ENCODE results near the gene TMEM120B. TPM values are rescaled to one million over a fixed set of nuclear protein-coding genes. Genes with fewer than 3 reads are reported as not detected.

TMEM120B gene
- total and polyA plus RNA-seq, 2 of the 4 experiments (the other 2 are of a cell fraction) = 10.6 to 18.4 TPM

DNA sequence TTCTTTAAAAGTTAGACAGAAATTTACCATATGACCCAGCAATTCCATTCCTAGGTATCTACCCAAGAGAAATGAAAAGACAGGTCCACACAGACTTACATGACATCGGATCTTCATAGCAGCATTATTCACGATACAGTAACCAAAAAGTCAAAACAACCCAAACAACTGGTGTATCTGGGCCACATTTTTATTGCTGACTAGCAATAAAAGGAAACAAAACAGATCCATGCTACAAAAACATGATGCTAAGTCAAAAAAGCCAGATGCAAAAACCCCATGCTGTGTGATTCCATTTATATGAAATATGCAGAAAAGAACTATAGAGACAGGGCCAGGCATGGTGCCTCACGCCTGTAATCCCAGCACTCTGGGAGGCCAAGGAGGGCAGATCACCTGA is 12.9 kb downstream of the TMEM120B start:
- H3K79me1 ChIP-seq (ENCODE audit: low read depth in 1 of 2, low read length in 2 of 2) = peaks cover 27 to 52% of the 10 kb centered on the region in 2 experiments
- no peak overlapping the region for H2AK5ac ChIP-seq (ENCODE audit: low read depth, low read length)
- dilution Hi-C loops (cut with HindIII; ENCODE audit: low sequenced_read_pairs, unreplicated experiment) (no loop called here), in situ Hi-C loops (cut with MboI; ENCODE audit: low sequenced_read_pairs) (no loop called here), intact Hi-C loops (cut with micrococcal nuclease) (no loop called here)
- H3K4me1 ChIP-seq (ENCODE audit: control insufficient read depth, insufficient read depth, low read length) = peaks cover 6% of the 10 kb centered on the region; the same call in 1 of the 2 replicates
- H3K36me3 ChIP-seq (ENCODE audit: control insufficient read depth, insufficient read depth, low read length) = peaks cover 5% of the 10 kb centered on the region
- H4K91ac ChIP-seq (ENCODE audit: insufficient read depth, low read depth, low read length) = no peak overlapping the region
- no CpG with 5 or more reads among the region's 3 CpGs for WGBS, 2 experiments (ENCODE audit: extremely low coverage in 2 of 2, insufficient read length in 1 of 2)
- H3K27ac ChIP-seq (ENCODE audit: insufficient read depth, low read length) = no peak overlapping the region
- H3K18ac ChIP-seq (ENCODE audit: low read depth, low read length) = no peak overlapping the region
- H3K4ac ChIP-seq (ENCODE audit: low read depth, low read length) = no peak overlapping the region
- H2BK120ac ChIP-seq (ENCODE audit: low read depth, low read length) = no peak overlapping the region
- no peaks in the 10 kb centered on the region for H3K27me3 ChIP-seq (ENCODE audit: control insufficient read depth, insufficient read depth, low read length)
- H2AK9ac ChIP-seq (replicated peaks; ENCODE audit: low read depth, low read length, poor library complexity) = no peak overlapping the region
- no peak overlapping the region for H4K8ac ChIP-seq (ENCODE audit: low read depth in 2 of 2, low read length in 2 of 2)
- TF ChIP-seq MAFK (IDR thresholded peaks at IDR 0.05; ENCODE audit: low read depth, low read length) = peak; percentile 70
- TF ChIP-seq NFE2L2 (IDR thresholded peaks at IDR 0.05; ENCODE audit: low read depth, low read length) = no peak
- TF ChIP-seq RAD21 (IDR thresholded peaks at IDR 0.05; ENCODE audit: low read length) = no peak
- TF ChIP-seq, protein P1, sequence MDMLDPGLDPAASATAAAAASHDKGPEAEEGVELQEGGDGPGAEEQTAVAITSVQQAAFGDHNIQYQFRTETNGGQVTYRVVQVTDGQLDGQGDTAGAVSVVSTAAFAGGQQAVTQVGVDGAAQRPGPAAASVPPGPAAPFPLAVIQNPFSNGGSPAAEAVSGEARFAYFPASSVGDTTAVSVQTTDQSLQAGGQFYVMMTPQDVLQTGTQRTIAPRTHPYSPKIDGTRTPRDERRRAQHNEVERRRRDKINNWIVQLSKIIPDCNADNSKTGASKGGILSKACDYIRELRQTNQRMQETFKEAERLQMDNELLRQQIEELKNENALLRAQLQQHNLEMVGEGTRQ (IDR thresholded peaks at IDR 0.05; ENCODE audit: low read depth, low read length) = no peak
- no peak for TF ChIP-seq BHLHE40 (IDR thresholded peaks at IDR 0.05; ENCODE audit: low read depth, low read length)
- TF ChIP-seq CEBPB (IDR thresholded peaks at IDR 0.05; ENCODE audit: low read depth, low read length) = no peak
- TF ChIP-seq POLR2A (IDR thresholded peaks at IDR 0.05; ENCODE audit: low read depth, low read length) = no peak
- TF ChIP-seq MXI1 (IDR thresholded peaks at IDR 0.05; ENCODE audit: borderline replicate concordance, low read depth, low read length) = no peak
- BruUV-seq (replicated peaks) = no TSS peak
- H2BK20ac ChIP-seq (ENCODE audit: low read depth, low read length) = no peak overlapping the region
- H2BK15ac ChIP-seq (ENCODE audit: low read depth, low read length) = no peak overlapping the region
- peaks cover 15% of the 10 kb centered on the region for H3K9me1 ChIP-seq (ENCODE audit: insufficient read depth, low read length)
- H4K20me1 ChIP-seq (ENCODE audit: insufficient read depth, low read length) = peaks cover 29% of the 10 kb centered on the region
- no peak overlapping the region for H3K14ac ChIP-seq (replicated peaks; ENCODE audit: low read depth, low read length)
- H2AFZ ChIP-seq (replicated peaks; ENCODE audit: low read length, poor library complexity) = no peak overlapping the region
- POLR2A ChIA-PET (ENCODE audit: unreplicated experiment) = no interaction called here
- ATAC-seq (ENCODE audit: low read depth) (no peak), DNase-seq (no peak)
- no peak overlapping the region for H4K5ac ChIP-seq (ENCODE audit: low read depth, low read length)
- H3K4me3 ChIP-seq (ENCODE audit: insufficient read depth, low read depth, low read length) = no peak overlapping the region
- no peak overlapping the region for H3K56ac ChIP-seq (ENCODE audit: extremely low read depth, insufficient read depth, low read length)
- no peak overlapping the region; the same call in 1 of the 2 replicates for H3K23ac ChIP-seq (ENCODE audit: low read depth, low read length)
- no peak overlapping the region for H3K9ac ChIP-seq (ENCODE audit: low read depth, low read length)
- no peak overlapping the region for H3K4me2 ChIP-seq (ENCODE audit: low read depth, low read length)
- no peaks in the 10 kb centered on the region for H3K9me3 ChIP-seq (ENCODE audit: control insufficient read depth, insufficient read depth, low read length)
- no peak overlapping the region for H2BK5ac ChIP-seq (ENCODE audit: low read depth, low read length, poor library complexity, severe bottlenecking)
- CTCF ChIA-PET = no interaction called here

Measured in IMR-90 (cell line).